HG03095 (cell line): ENCODE results near the gene MT1HL1.
"Not testable (repeated sequence)": the region's sequence is repeated elsewhere in the genome, so short reads cannot be mapped to it uniquely, and the experiment has no call there.

ENCODE experiments used
- ATAC-seq: cut with Tn5 transposase; IDR thresholded peaks from one replicate; pipeline ENCODE4 v1.9.1; 2021; ENCODE audit warnings: moderate library complexity; ENCODE audit not compliant: unreplicated experiment

MT1HL1 gene

GRCh38 chr1:236979149-236979900, 24.9 kb downstream of the MT1HL1 start:
- ATAC-seq, result no peak

- ATAC-seq, result no peak
Observed at GRCh38 chr1:236978740-236979139, 25.5 kb downstream of the MT1HL1 start.

DNA sequence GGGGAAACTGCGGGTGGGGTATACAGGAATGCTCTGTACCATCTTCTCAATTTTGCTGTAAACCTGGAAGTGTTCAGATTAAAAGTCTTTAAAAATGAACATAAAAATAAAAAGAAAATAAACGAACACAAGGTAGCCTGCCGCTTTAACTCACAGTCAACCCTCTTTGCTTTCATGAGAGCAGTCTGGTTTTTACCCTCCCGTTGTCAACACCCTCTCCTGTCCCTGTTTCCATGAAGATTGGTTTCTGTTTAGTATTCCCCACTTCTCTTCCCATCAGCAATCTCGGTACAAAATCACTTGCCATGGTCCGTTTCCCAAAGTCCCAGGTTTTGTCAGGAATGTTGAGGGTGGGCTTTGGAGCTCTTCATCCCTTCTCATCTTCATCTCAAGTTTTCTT, 28.8 kb downstream of the MT1HL1 start:
- no peak for ATAC-seq

DNA sequence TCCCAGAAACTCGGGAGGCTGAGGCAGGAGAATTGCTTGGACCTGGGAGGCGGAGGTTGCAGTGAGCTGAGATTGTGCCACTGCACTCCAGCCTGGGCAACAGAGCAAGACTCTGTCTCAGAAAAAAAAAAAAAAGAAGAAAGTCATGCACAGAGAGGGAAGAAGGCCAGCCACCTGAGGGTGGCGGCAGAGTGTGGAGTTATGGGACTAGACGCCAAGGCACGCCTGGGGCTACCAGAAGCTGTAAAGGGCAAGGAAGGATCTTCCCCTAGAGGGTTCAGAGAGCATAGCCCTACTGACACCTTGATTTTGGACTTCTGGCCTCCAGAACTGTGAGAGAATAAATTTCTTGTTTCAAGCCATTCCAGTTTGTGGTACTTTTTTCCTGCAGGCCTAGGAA, 30.2 kb downstream of the MT1HL1 start:
- not testable (repeated sequence) for ATAC-seq

- no peak for ATAC-seq
Observed at GRCh38 chr1:236966636-236967035, 37.6 kb downstream of the MT1HL1 start.

DNA sequence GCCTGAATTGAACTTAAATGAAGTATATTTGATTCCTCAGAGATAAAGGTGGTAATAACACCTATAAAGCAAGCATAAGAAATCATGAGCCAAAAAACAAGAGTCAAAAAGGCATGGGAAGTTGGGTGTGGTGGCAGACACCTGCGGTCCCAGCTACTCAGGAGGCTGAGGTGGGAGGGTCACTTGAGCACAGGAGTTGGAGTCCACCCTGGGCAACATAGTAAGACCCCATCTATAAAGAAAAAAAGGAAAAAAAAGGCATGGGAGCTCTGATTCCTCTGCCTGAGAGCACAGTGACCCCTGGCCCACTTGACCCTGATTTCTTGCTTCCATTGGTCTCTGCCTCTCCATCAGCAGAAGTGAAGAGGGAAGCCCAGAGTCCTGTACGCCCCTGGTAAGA, 40.3 kb downstream of the MT1HL1 start:
- no peak for ATAC-seq

DNA sequence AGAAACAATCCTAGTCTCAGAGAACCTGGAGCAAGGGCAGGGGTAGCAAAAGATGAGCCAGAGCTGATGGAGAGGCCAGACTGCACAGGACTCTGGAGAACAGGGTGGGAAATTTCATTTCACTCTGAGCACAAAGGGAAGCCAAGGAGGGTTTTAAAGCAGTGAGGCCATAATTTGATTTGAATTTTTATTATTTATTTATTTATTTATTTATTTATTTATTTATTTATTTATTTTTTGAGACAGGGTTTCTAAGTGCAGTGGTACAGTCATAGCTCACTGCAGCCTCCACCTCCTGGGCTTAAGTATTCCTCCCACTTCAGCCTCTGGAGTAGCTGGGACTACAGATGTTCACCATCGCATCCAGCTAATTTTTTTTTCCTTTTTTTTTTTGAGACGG, 45.1 kb downstream of the MT1HL1 start:
- ATAC-seq, result no peak

DNA sequence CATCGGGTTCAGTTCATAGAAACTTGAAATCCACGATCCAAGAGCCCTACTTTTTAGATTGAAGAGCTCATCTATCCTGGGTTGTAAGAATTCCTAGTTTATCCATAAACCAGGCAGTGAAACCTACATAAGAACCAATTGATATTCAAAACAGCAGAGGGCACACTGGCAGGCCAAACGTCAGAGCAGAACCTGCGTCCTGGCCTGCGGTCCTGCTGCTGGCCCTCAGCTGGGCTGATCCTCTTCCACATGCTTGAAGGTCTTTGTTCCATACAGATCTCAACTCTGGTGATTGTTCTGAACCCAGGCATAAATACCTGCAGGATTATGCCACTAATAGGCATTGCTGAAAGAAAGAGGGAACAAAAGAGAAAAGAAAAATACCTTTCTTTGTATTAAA, 47.0 kb downstream of the MT1HL1 start:
- ATAC-seq, result no peak
